ENCODE data around the gene RNASE11. TPM values are rescaled to one million over a fixed set of nuclear protein-coding genes. Genes with fewer than 3 reads are reported as not detected.

RNASE11 gene
- total RNA-seq, 1 experiment from 2014 or later, result not detected

- no peak for TF ChIP-seq CTCF (IDR thresholded peaks at IDR 0.05; ENCODE audit: unreplicated experiment)
- no peaks in the 10 kb centered on the region for H3K9me3 Mint-ChIP-seq (ENCODE audit: unreplicated experiment)
- ChIA-PET POLR2A (interaction anchor here (0.8 to 1.2 kb wide), 2 partner anchors 63 to 305 kb away, joined by 4 read pairs; no protein-coding TSS in a partner anchor), CTCF (interaction anchor here (0.6 kb wide), 1 partner anchor 290 kb away, joined by 3 read pairs; no protein-coding TSS in a partner anchor)
- intact Hi-C loops (cut with micrococcal nuclease), result no loop called here
- H3K27me3 Mint-ChIP-seq (ENCODE audit: insufficient read depth, unreplicated experiment), result no peaks in the 10 kb centered on the region
- no peak overlapping the region for H3K27ac Mint-ChIP-seq (ENCODE audit: low read depth, unreplicated experiment)
- BruUV-seq (replicated peaks), result no TSS peak
- no peak overlapping the region for H3K4me3 Mint-ChIP-seq (ENCODE audit: unreplicated experiment)
- H3K4me1 Mint-ChIP-seq (ENCODE audit: insufficient read depth, unreplicated experiment), result peaks cover 5% of the 10 kb centered on the region
- DNase-seq (ENCODE audit: unreplicated experiment), result no peak
- no peaks in the 10 kb centered on the region for H3K36me3 Mint-ChIP-seq (ENCODE audit: insufficient read depth, unreplicated experiment)
Measured at GRCh38 chr14:20618271-20618749, 30.5 kb upstream of the RNASE11 start.

- Mint-ChIP-seq H3K4me1 (ENCODE audit: insufficient read depth, unreplicated experiment) (peaks cover 5% of the 10 kb centered on the region), H3K36me3 (ENCODE audit: insufficient read depth, unreplicated experiment) (no peaks in the 10 kb centered on the region), H3K9me3 (ENCODE audit: unreplicated experiment) (no peaks in the 10 kb centered on the region), H3K4me3 (ENCODE audit: unreplicated experiment) (no peak overlapping the region), H3K27me3 (ENCODE audit: insufficient read depth, unreplicated experiment) (no peaks in the 10 kb centered on the region), H3K27ac (ENCODE audit: low read depth, unreplicated experiment) (no peak overlapping the region)
- no peak for TF ChIP-seq CTCF (IDR thresholded peaks at IDR 0.05; ENCODE audit: unreplicated experiment)
- intact Hi-C loops (cut with micrococcal nuclease), result no loop called here
- DNase-seq (ENCODE audit: unreplicated experiment), result no peak
- ChIA-PET POLR2A (interaction anchor here (0.8 to 9.0 kb wide), 2 partner anchors 66 to 305 kb away, joined by 4 to 182 read pairs; partner anchors contain the start of gene RNASE4), CTCF (interaction anchor here (0.7 kb wide), 1 partner anchor 397 kb away, joined by 3 read pairs; no protein-coding TSS in a partner anchor)
- no TSS peak for BruUV-seq (replicated peaks)
Measured at GRCh38 chr14:20617138-20618003, 29.6 kb upstream of the RNASE11 start.

DNA sequence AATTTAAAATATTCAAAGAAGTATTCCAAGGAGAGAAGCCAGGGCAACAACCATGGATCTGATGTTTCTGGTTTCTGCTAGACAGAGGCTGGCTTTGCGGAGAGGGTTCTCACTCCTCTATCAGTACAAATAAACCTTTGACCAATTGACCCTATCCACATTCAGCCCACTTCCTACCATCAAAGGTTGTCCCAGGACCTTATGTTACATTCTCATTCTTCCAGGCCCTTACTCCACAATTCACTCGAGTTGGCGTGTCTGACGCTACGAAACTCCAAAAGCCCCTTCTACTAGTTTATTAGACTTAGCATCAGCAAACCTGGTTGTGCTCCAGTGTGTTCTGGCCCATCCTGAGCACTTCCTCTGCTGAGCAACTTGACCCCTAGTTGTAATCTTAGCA is 28.2 kb upstream of the RNASE11 start:
- ChIA-PET POLR2A (interaction anchor here (9.0 kb wide), 1 partner anchor 67 kb away, joined by 182 read pairs; the partner anchor contains the start of gene RNASE4), CTCF (interaction anchor here (0.6 to 0.7 kb wide), 2 partner anchors 40 to 220 kb away, joined by 3 to 4 read pairs; no protein-coding TSS in a partner anchor)
- no peak for DNase-seq (ENCODE audit: unreplicated experiment)
- no peak overlapping the region for H3K4me3 Mint-ChIP-seq (ENCODE audit: unreplicated experiment)
- BruUV-seq (replicated peaks), result no TSS peak
- no peak for TF ChIP-seq CTCF (IDR thresholded peaks at IDR 0.05; ENCODE audit: unreplicated experiment)
- peaks cover 5% of the 10 kb centered on the region for H3K4me1 Mint-ChIP-seq (ENCODE audit: insufficient read depth, unreplicated experiment)
- H3K9me3 Mint-ChIP-seq (ENCODE audit: unreplicated experiment), result no peaks in the 10 kb centered on the region
- no peaks in the 10 kb centered on the region for H3K27me3 Mint-ChIP-seq (ENCODE audit: insufficient read depth, unreplicated experiment)
- no peak overlapping the region for H3K27ac Mint-ChIP-seq (ENCODE audit: low read depth, unreplicated experiment)
- intact Hi-C loops (cut with micrococcal nuclease), result no loop called here
- no peaks in the 10 kb centered on the region for H3K36me3 Mint-ChIP-seq (ENCODE audit: insufficient read depth, unreplicated experiment)

Measured in MCF 10A (cell line).